DOHH2 (cell line): ENCODE measurements around the gene SYT1.

Source experiments
- CTCF ChIP-seq: fragments of 200-600 bp; sonication (generic); IDR thresholded peaks from one replicate; pipeline ENCODE4 v1.5.1; 2014; ENCODE audit warnings: antibody characterized with exemption, mild to moderate bottlenecking, low read depth, low read length; ENCODE audit not compliant: poor library complexity, severe bottlenecking
- EZH2phosphoT487 ChIP-seq: fragments of 200-600 bp; sonication (generic); IDR thresholded peaks from 2 replicates; pipeline ENCODE4 v1.6.1; 2017; ENCODE audit warnings: borderline replicate concordance, mild to moderate bottlenecking, antibody characterized with exemption, low read length, moderate library complexity, mixed read lengths

- no peak for TF ChIP-seq CTCF
- TF ChIP-seq EZH2phosphoT487: no peak
Measured at GRCh38 chr12:79127271-79127751, 262.7 kb downstream of the SYT1 start.
